ENCODE measurements around the gene MOSMO. TPM values are rescaled to one million over a fixed set of nuclear protein-coding genes. Genes with fewer than 3 reads are reported as not detected.
A peak's percentile ranks its signal among the peaks of the same experiment; 100 is the strongest.

The MOSMO gene
- total and polyA plus RNA-seq, 12 donors: 11.7 to 49.0 (median 20.5) TPM

GRCh38 chr16:22077700-22078313, 69.9 kb downstream of the MOSMO start:
- DNase-seq: peak; percentile 50 to 89 (median 72)
- TF ChIP-seq POLR2A (IDR thresholded peaks at IDR 0.05) (no peak), CTCF (IDR thresholded peaks at IDR 0.05) (peak; percentile 71 to 88 (median 80))
- Histone ChIP-seq H3K9me3 (replicated peaks in 1 of 3) (no peaks in the 10 kb centered on the region), H3K4me3 (no peak overlapping the region), H3K36me3 (replicated peaks in 1 of 2) (no peaks in the 10 kb centered on the region), H3K27ac (no peak overlapping the region), H3K27me3 (no peaks in the 10 kb centered on the region), H3K4me1 (replicated peaks in 1 of 2) (peaks cover 3 to 15% of the 10 kb centered on the region in 2 donors)
- intact Hi-C loops (cut with DNase I): loop anchor here in 1 of 2 donors (2.0 kb wide), 1 partner anchor 77 kb away; the partner anchor contains the start of gene PDZD9
- WGBS, 4 donors: 29 to 42% (median 31%) methylated on average over 8 of the region's 8 CpGs

- Histone ChIP-seq H3K4me3 (no peak overlapping the region), H3K4me1 (replicated peaks in 1 of 2) (peaks cover under 1 to 7% of the 10 kb centered on the region in 2 donors), H3K27ac (no peak overlapping the region), H3K36me3 (replicated peaks in 1 of 2) (no peaks in the 10 kb centered on the region), H3K27me3 (no peaks in the 10 kb centered on the region), H3K9me3 (replicated peaks in 1 of 3) (no peaks in the 10 kb centered on the region)
- intact Hi-C loops (cut with DNase I): loop anchor here in 1 of 2 donors (2.0 kb wide), 1 partner anchor 78 kb away; the partner anchor contains the start of gene PDZD9
- no peak for DNase-seq
- TF ChIP-seq POLR2A (IDR thresholded peaks at IDR 0.05) (no peak), CTCF (IDR thresholded peaks at IDR 0.05) (no peak)
- 81 to 87% (median 83%) methylated on average over 1 of the region's 1 CpG for WGBS, 4 donors
Measured at GRCh38 chr16:22078656-22079055, 70.7 kb downstream of the MOSMO start.

GRCh38 chr16:22081050-22081449, 73.1 kb downstream of the MOSMO start:
- Histone ChIP-seq H3K9me3 (replicated peaks in 1 of 3) (no peaks in the 10 kb centered on the region), H3K27ac (no peak overlapping the region), H3K36me3 (replicated peaks in 1 of 2) (no peaks in the 10 kb centered on the region), H3K27me3 (no peaks in the 10 kb centered on the region), H3K4me3 (no peak overlapping the region), H3K4me1 (replicated peaks in 1 of 2) (peaks cover 0 to 7% of the 10 kb centered on the region in 2 donors)
- TF ChIP-seq CTCF (IDR thresholded peaks at IDR 0.05) (no peak), POLR2A (IDR thresholded peaks at IDR 0.05) (no peak)
- intact Hi-C loops (cut with DNase I): no loop called here
- no peak for DNase-seq
- WGBS, 4 donors: 84 to 90% (median 88%) methylated on average over 3 of the region's 3 CpGs

- 97 to 100% (median 98%) methylated on average over 1 of the region's 1 CpG for WGBS, 4 donors
- no peak overlapping the region for H3K27ac ChIP-seq
- intact Hi-C loops (cut with DNase I): no loop called here
- H3K36me3 ChIP-seq (replicated peaks in 1 of 2): no peaks in the 10 kb centered on the region
- no peak for DNase-seq
- H3K4me3 ChIP-seq: no peak overlapping the region
- H3K9me3 ChIP-seq (replicated peaks in 1 of 3): no peaks in the 10 kb centered on the region
- H3K4me1 ChIP-seq (replicated peaks in 1 of 2): peaks cover 0 to 6% of the 10 kb centered on the region in 2 donors
- H3K27me3 ChIP-seq: no peaks in the 10 kb centered on the region
- TF ChIP-seq CTCF (IDR thresholded peaks at IDR 0.05) (no peak), POLR2A (IDR thresholded peaks at IDR 0.05) (no peak)
Measured at GRCh38 chr16:22086440-22086839, 78.5 kb downstream of the MOSMO start.

Data from adrenal gland (tissue), 12 donors.